Measurements from ENCODE around the gene TAGLN. TPM values are rescaled to one million over a fixed set of nuclear protein-coding genes. Genes with fewer than 3 reads are reported as not detected.

The TAGLN gene
- polyA plus RNA-seq, 2 of the 4 experiments (the other 2 are of a cell fraction): 43.2 to 287 TPM

DNA sequence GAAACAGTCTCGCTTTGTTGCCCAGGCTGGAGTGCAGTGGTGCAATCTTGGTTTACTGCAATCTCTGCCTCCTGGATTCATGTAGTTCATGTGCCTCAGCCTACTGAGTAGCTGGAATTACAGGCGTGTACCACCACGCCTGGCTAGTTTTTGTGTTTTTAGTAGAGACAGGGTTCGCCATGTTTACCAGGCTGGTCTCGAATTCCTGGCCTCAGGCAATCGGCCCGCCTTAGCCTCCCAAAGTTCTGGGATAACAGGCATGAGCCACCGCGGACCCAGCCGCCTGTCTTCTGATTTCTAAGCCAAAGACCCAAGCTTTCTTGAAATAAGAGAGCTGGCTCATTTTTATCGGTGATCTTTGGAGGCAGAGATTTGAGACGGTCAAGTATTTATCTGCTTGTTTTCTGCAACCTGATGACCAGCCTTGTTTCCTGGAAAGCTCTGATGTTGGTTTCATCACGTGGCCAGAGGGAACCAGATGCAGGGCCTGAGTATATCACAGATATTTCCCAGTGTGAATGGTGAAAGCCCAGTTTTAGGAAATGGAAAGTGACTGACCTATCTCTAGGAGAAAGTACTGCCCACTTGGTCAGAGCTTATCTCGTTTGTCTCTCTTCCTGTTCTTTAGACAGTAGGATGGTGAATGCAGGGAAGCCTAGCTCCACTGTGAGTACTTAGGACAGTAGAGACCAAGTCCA lies 26.3 kb upstream of the TAGLN start:
- no peaks in the 10 kb centered on the region for H3K4me1 ChIP-seq
- no peak for DNase-seq (ENCODE audit: low read depth in 1 of 2, low spot score in 1 of 2)
- H3K27ac ChIP-seq: no peak overlapping the region
- TF ChIP-seq CBX2 (IDR thresholded peaks at IDR 0.05; ENCODE audit: borderline replicate concordance, low read depth) (no peak), KDM1A (IDR thresholded peaks at IDR 0.05; ENCODE audit: low read depth) (no peak), FOSL2 (IDR thresholded peaks at IDR 0.05) (no peak), FOSL2 (CRISPR knock-in tag; IDR thresholded peaks at IDR 0.05) (no peak), BHLHE40 (IDR thresholded peaks at IDR 0.05; ENCODE audit: low read depth, low read length) (no peak), CHD4 (IDR thresholded peaks at IDR 0.05; ENCODE audit: borderline replicate concordance) (no peak), MAZ (IDR thresholded peaks at IDR 0.05; ENCODE audit: borderline replicate concordance, low read depth, low read length) (no peak), HDAC2 (IDR thresholded peaks at IDR 0.05) (no peak), FOXS1 (CRISPR knock-in tag; IDR thresholded peaks at IDR 0.05) (no peak), EP300 (IDR thresholded peaks at IDR 0.05) (no peak), POLR2A (IDR thresholded peaks at IDR 0.05; ENCODE audit: low read length) (no peak), NPAS2 (CRISPR knock-in tag; IDR thresholded peaks at IDR 0.05; ENCODE audit: borderline replicate concordance) (no peak), SREBF2 (IDR thresholded peaks at IDR 0.05) (no peak), ESRRA (IDR thresholded peaks at IDR 0.05; ENCODE audit: borderline replicate concordance, low read length) (no peak), CHD2 (IDR thresholded peaks at IDR 0.05; ENCODE audit: low read length, partially characterized antibody) (no peak), RARB (CRISPR knock-in tag; IDR thresholded peaks at IDR 0.05) (no peak)
- TF ChIP-seq, protein P1, sequence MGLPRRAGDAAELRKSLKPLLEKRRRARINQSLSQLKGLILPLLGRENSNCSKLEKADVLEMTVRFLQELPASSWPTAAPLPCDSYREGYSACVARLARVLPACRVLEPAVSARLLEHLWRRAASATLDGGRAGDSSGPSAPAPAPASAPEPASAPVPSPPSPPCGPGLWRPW (IDR thresholded peaks at IDR 0.05): no peak
- TF ChIP-seq, protein P2, sequence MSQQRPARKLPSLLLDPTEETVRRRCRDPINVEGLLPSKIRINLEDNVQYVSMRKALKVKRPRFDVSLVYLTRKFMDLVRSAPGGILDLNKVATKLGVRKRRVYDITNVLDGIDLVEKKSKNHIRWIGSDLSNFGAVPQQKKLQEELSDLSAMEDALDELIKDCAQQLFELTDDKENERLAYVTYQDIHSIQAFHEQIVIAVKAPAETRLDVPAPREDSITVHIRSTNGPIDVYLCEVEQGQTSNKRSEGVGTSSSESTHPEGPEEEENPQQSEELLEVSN (IDR thresholded peaks at IDR 0.05; ENCODE audit: borderline replicate concordance, low read depth): no peak
- TF ChIP-seq, protein P3, sequence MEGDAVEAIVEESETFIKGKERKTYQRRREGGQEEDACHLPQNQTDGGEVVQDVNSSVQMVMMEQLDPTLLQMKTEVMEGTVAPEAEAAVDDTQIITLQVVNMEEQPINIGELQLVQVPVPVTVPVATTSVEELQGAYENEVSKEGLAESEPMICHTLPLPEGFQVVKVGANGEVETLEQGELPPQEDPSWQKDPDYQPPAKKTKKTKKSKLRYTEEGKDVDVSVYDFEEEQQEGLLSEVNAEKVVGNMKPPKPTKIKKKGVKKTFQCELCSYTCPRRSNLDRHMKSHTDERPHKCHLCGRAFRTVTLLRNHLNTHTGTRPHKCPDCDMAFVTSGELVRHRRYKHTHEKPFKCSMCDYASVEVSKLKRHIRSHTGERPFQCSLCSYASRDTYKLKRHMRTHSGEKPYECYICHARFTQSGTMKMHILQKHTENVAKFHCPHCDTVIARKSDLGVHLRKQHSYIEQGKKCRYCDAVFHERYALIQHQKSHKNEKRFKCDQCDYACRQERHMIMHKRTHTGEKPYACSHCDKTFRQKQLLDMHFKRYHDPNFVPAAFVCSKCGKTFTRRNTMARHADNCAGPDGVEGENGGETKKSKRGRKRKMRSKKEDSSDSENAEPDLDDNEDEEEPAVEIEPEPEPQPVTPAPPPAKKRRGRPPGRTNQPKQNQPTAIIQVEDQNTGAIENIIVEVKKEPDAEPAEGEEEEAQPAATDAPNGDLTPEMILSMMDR (IDR thresholded peaks at IDR 0.05): no peak
- no peak overlapping the region for H3K4me2 ChIP-seq
- no peaks in the 10 kb centered on the region for H3K9me3 ChIP-seq
- no peak for ATAC-seq
- no peak for FAIRE-seq
- no peak overlapping the region for H3K4me3 ChIP-seq
- POLR2A ChIA-PET: interaction anchor here (1.1 kb wide), 1 partner anchor 54 kb away, joined by 4 read pairs; no protein-coding TSS in a partner anchor
- 87% methylated on average over 14 of the region's 14 CpGs for WGBS (ENCODE audit: missing lambda C conversion rate)
- CTCF ChIA-PET: interaction anchor here (0.7 to 5.6 kb wide), 4 partner anchors 9 to 53 kb away, joined by 3 to 23 read pairs (median 4); no protein-coding TSS in a partner anchor

DNA sequence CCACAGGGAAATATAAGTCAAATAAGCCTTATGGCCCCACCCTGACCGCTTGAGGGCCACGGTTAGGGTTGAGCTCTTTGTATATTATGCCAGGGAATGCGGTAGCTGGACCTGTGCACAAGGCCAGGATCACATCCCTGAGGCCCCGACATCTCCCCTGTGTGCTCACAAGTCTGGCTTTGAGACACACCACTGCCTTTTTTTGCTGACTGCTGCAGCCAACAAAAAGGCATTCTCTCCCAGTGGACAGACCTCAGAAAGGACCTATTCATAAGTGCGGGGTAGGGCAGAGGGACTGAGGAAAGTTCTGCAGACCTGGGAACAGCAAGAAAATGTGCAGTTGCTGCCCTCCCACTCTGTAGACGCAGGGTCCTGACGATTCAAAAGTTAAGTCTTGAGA lies 24.1 kb upstream of the TAGLN start:
- CTCF ChIA-PET: interaction anchor here (1.1 to 5.6 kb wide), 2 partner anchors 10 to 51 kb away, joined by 4 to 23 read pairs; no protein-coding TSS in a partner anchor
- H3K4me3 ChIP-seq: no peak overlapping the region
- H3K27ac ChIP-seq: no peak overlapping the region
- DNase-seq (ENCODE audit: low read depth in 1 of 2, low spot score in 1 of 2) (no peak), FAIRE-seq (no peak), ATAC-seq (no peak)
- H3K4me2 ChIP-seq: no peak overlapping the region
- peaks cover 8% of the 10 kb centered on the region for H3K4me1 ChIP-seq
- TF ChIP-seq, protein P2 (IDR thresholded peaks at IDR 0.05; ENCODE audit: borderline replicate concordance, low read depth): no peak
- TF ChIP-seq CEBPB (IDR thresholded peaks at IDR 0.05): no peak
- TF ChIP-seq SMC3 (IDR thresholded peaks at IDR 0.05): no peak
- TF ChIP-seq RNF2 (IDR thresholded peaks at IDR 0.05; ENCODE audit: borderline replicate concordance, low read depth): no peak
- no peak for TF ChIP-seq CHD2 (IDR thresholded peaks at IDR 0.05; ENCODE audit: low read length, partially characterized antibody)
- no peak for TF ChIP-seq FOSB (CRISPR knock-in tag; IDR thresholded peaks at IDR 0.05)
- TF ChIP-seq HEYL (CRISPR knock-in tag; IDR thresholded peaks at IDR 0.05): no peak
- TF ChIP-seq, protein P4, sequence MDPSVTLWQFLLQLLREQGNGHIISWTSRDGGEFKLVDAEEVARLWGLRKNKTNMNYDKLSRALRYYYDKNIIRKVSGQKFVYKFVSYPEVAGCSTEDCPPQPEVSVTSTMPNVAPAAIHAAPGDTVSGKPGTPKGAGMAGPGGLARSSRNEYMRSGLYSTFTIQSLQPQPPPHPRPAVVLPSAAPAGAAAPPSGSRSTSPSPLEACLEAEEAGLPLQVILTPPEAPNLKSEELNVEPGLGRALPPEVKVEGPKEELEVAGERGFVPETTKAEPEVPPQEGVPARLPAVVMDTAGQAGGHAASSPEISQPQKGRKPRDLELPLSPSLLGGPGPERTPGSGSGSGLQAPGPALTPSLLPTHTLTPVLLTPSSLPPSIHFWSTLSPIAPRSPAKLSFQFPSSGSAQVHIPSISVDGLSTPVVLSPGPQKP (IDR thresholded peaks at IDR 0.05; ENCODE audit: low read depth, low read length): no peak
- TF ChIP-seq TFCP2L1 (CRISPR knock-in tag; IDR thresholded peaks at IDR 0.05): no peak
- TF ChIP-seq MYC (IDR thresholded peaks at IDR 0.05; ENCODE audit: borderline replicate concordance, low read length): no peak
- no peak for TF ChIP-seq ZC3H11A (IDR thresholded peaks at IDR 0.05)
- TF ChIP-seq NFE2L2 (conservative IDR thresholded peaks at IDR 0.05; ENCODE audit: low read length): no peak
- TF ChIP-seq MAZ (IDR thresholded peaks at IDR 0.05; ENCODE audit: borderline replicate concordance, low read depth, low read length): no peak
- TF ChIP-seq, protein P5, sequence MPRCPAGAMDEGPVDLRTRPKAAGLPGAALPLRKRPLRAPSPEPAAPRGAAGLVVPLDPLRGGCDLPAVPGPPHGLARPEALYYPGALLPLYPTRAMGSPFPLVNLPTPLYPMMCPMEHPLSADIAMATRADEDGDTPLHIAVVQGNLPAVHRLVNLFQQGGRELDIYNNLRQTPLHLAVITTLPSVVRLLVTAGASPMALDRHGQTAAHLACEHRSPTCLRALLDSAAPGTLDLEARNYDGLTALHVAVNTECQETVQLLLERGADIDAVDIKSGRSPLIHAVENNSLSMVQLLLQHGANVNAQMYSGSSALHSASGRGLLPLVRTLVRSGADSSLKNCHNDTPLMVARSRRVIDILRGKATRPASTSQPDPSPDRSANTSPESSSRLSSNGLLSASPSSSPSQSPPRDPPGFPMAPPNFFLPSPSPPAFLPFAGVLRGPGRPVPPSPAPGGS (IDR thresholded peaks at IDR 0.05): no peak
- TF ChIP-seq GATA3 (IDR thresholded peaks at IDR 0.05; ENCODE audit: borderline replicate concordance): no peak
- POLR2A ChIA-PET: no interaction called here
- H3K9me3 ChIP-seq: no peaks in the 10 kb centered on the region
- WGBS (ENCODE audit: missing lambda C conversion rate): 77% methylated on average over 6 of the region's 7 CpGs

All from A549 (cell line).